Renal cortex interstitium (tissue), 11 donors: ENCODE measurements around the gene SPOCK1. TPM values are rescaled to one million over a fixed set of nuclear protein-coding genes. Genes with fewer than 3 reads are reported as not detected.
"Not testable (repeated sequence)": the region's sequence is repeated elsewhere in the genome, so short reads cannot be mapped to it uniquely, and the experiment has no call there.

Experiments used
- DNase-seq, 11 donors: peaks; one replicate each; pipeline ENCODE4 v3.0.0-alpha.2; 2013; ENCODE audit warnings: low read depth in 9 of 11, low spot score in 4 of 11; ENCODE audit errors: extremely low read depth in 1 of 11
- polyA plus RNA-seq, 3 donors: library from polyadenylated mRNA; unstranded; fragments of 120-200 nt; gene quantifications; one replicate each; pipeline ENCODE4 v1.2.1, GENCODE V29; 2013; ENCODE audit not compliant: insufficient read length in 3 of 3

SPOCK1 gene
- polyA plus RNA-seq, 3 donors: 6.5 to 9.7 (median 8.3) TPM

- no peak for DNase-seq
Measured at GRCh38 chr5:137410234-137411010, 88.7 kb downstream of the SPOCK1 start.

- DNase-seq: no peak
Measured at GRCh38 chr5:137409736-137410135, 89.4 kb downstream of the SPOCK1 start.

GRCh38 chr5:137407090-137407489 lies 92.0 kb downstream of the SPOCK1 start:
- no peak for DNase-seq

- no peak for DNase-seq
Measured at GRCh38 chr5:137405393-137405792, 93.7 kb downstream of the SPOCK1 start.

GRCh38 chr5:137403869-137404268 lies 95.3 kb downstream of the SPOCK1 start:
- no peak for DNase-seq

GRCh38 chr5:137402436-137403187 lies 96.5 kb downstream of the SPOCK1 start:
- no peak for DNase-seq

- DNase-seq: no peak
Measured at GRCh38 chr5:137401946-137402345, 97.2 kb downstream of the SPOCK1 start.

GRCh38 chr5:137400571-137400970 lies 98.6 kb downstream of the SPOCK1 start:
- no peak for DNase-seq

- DNase-seq: no peak
Measured at GRCh38 chr5:137399911-137400310, 99.2 kb downstream of the SPOCK1 start.

- no peak for DNase-seq
Measured at GRCh38 chr5:137398751-137399150, 100.4 kb downstream of the SPOCK1 start.

GRCh38 chr5:137398154-137398553 lies 101.0 kb downstream of the SPOCK1 start:
- DNase-seq: no peak

GRCh38 chr5:137395011-137395755 lies 103.9 kb downstream of the SPOCK1 start:
- DNase-seq: peak in 6 of 11 donors; percentile 3 to 36 (median 17)

- DNase-seq: no peak
Measured at GRCh38 chr5:137394380-137394779, 104.7 kb downstream of the SPOCK1 start.

- no peak for DNase-seq
Measured at GRCh38 chr5:137393196-137393993, 105.7 kb downstream of the SPOCK1 start.

GRCh38 chr5:137392261-137392660 lies 106.9 kb downstream of the SPOCK1 start:
- DNase-seq: no peak

GRCh38 chr5:137391044-137391443 lies 108.1 kb downstream of the SPOCK1 start:
- not testable (repeated sequence) for DNase-seq

- no peak for DNase-seq
Measured at GRCh38 chr5:137389042-137389441, 110.1 kb downstream of the SPOCK1 start.

GRCh38 chr5:137385064-137385463 lies 114.1 kb downstream of the SPOCK1 start:
- no peak for DNase-seq

- no peak for DNase-seq
Measured at GRCh38 chr5:137383909-137384308, 115.2 kb downstream of the SPOCK1 start.
